H9 (cell line): ENCODE measurements around the gene MUTYH. TPM values are rescaled to one million over a fixed set of nuclear protein-coding genes. Genes with fewer than 3 reads are reported as not detected.

Experiments used
- DNase-seq: peaks from one replicate; pipeline ENCODE4 v3.0.0-alpha.2; 2017
- H2AFZ ChIP-seq: one replicate; pipeline ENCODE4 v1.6.1; 2013; ENCODE audit warnings: mild to moderate bottlenecking, low read length, control low read depth, moderate library complexity
- H2AK5ac ChIP-seq: 2 replicates; pipeline ENCODE4 v1.6.1; 2013; ENCODE audit warnings: low read length, control low read depth, mixed read lengths; ENCODE audit not compliant: insufficient read length
- H2BK120ac ChIP-seq: one replicate; pipeline ENCODE4 v1.6.1; 2013; ENCODE audit warnings: low read depth, mild to moderate bottlenecking, low read length, control low read depth, inconsistent platforms; ENCODE audit not compliant: poor library complexity, severe bottlenecking
- H2BK12ac ChIP-seq: 2 replicates; pipeline ENCODE4 v1.6.1; 2013; ENCODE audit warnings: low read length, control low read depth, mixed read lengths, low read depth; ENCODE audit not compliant: insufficient read length
- H2BK15ac ChIP-seq: 2 replicates; pipeline ENCODE4 v1.6.1; 2013; ENCODE audit warnings: low read depth, low read length, control low read depth
- H2BK20ac ChIP-seq: one replicate; pipeline ENCODE4 v1.6.1; 2013; ENCODE audit warnings: low read depth, mild to moderate bottlenecking, low read length, control low read depth, inconsistent platforms; ENCODE audit not compliant: poor library complexity, severe bottlenecking
- H2BK5ac ChIP-seq: 2 replicates; pipeline ENCODE4 v1.6.1; 2013; ENCODE audit warnings: low read length, control low read depth, mixed read lengths; ENCODE audit not compliant: insufficient read length
- H3K14ac ChIP-seq: 2 replicates; pipeline ENCODE4 v1.6.1; 2013; ENCODE audit warnings: low read length, control low read depth; ENCODE audit not compliant: insufficient read depth
- H3K18ac ChIP-seq: 2 replicates; pipeline ENCODE4 v1.6.1; 2013; ENCODE audit warnings: low read depth, mild to moderate bottlenecking, mixed read lengths, low read length, control low read depth; ENCODE audit not compliant: insufficient read length
- H3K23ac ChIP-seq: 2 replicates; pipeline ENCODE4 v1.6.1; 2013; ENCODE audit warnings: low read length, control low read depth, mixed read lengths, low read depth; ENCODE audit not compliant: insufficient read length
- H3K23me2 ChIP-seq: 2 replicates; pipeline ENCODE4 v1.6.1; 2013; ENCODE audit warnings: low read depth, mild to moderate bottlenecking, mixed read lengths, low read length, control low read depth; ENCODE audit not compliant: insufficient read length, poor library complexity, severe bottlenecking
- H3K27ac ChIP-seq: 2 replicates; pipeline ENCODE4 v1.5.1; 2013; ENCODE audit warnings: low read length, control low read depth, mixed read lengths, low read depth; ENCODE audit not compliant: insufficient read length
- H3K27me3 ChIP-seq: 2 replicates; pipeline ENCODE4 v1.6.1; 2013; ENCODE audit warnings: low read length, control low read depth, inconsistent platforms; ENCODE audit not compliant: insufficient read depth
- H3K4ac ChIP-seq: 2 replicates; pipeline ENCODE4 v1.6.1; 2013; ENCODE audit warnings: low read depth, mild to moderate bottlenecking, control low read depth, inconsistent platforms, low read length, moderate library complexity
- H3K4me1 ChIP-seq: 2 replicates; pipeline ENCODE4 v1.6.1; 2013; ENCODE audit warnings: low read length, control low read depth, inconsistent platforms; ENCODE audit not compliant: insufficient read depth
- H3K4me2 ChIP-seq: 2 replicates; pipeline ENCODE4 v1.6.1; 2013; ENCODE audit warnings: low read length, control low read depth, mixed read lengths; ENCODE audit not compliant: insufficient read length, insufficient read depth
- H3K56ac ChIP-seq: 2 replicates; pipeline ENCODE4 v1.6.1; 2013; ENCODE audit warnings: low read depth, mild to moderate bottlenecking, mixed read lengths, low read length, control low read depth; ENCODE audit not compliant: insufficient read length
- H3K79me1 ChIP-seq: 2 replicates; pipeline ENCODE4 v1.6.1; 2013; ENCODE audit warnings: low read depth, mild to moderate bottlenecking, moderate library complexity, low read length, control low read depth, inconsistent platforms; ENCODE audit not compliant: insufficient read depth, poor library complexity, severe bottlenecking
- H3K79me2 ChIP-seq: 2 replicates; pipeline ENCODE4 v1.6.1; 2013; ENCODE audit warnings: low read length, control low read depth, inconsistent platforms; ENCODE audit not compliant: insufficient read depth
- H3K9ac ChIP-seq: 2 replicates; pipeline ENCODE4 v1.6.1; 2013; ENCODE audit warnings: low read length, control low read depth, mixed read lengths; ENCODE audit not compliant: insufficient read length; ENCODE audit errors: extremely low read depth
- H3K9me3 ChIP-seq: one replicate; pipeline ENCODE4 v1.6.1; 2013; ENCODE audit warnings: low read depth, low read length, inconsistent platforms; ENCODE audit not compliant: control insufficient read depth
- H3T11ph ChIP-seq: one replicate; pipeline ENCODE4 v1.6.1; 2013; ENCODE audit warnings: mild to moderate bottlenecking, low read length, control low read depth, inconsistent platforms
- H4K20me1 ChIP-seq: one replicate; pipeline ENCODE4 v1.6.1; 2013; ENCODE audit not compliant: control insufficient read depth, insufficient read length, insufficient read depth
- H4K5ac ChIP-seq: 2 replicates; pipeline ENCODE4 v1.6.1; 2013; ENCODE audit warnings: low read depth, mild to moderate bottlenecking, mixed read lengths, low read length, control low read depth; ENCODE audit not compliant: insufficient read length
- H4K8ac ChIP-seq: replicated peaks from 2 replicates; pipeline ENCODE4 v1.6.1; 2013; ENCODE audit warnings: low read length, control low read depth, mixed read lengths, low read depth; ENCODE audit not compliant: insufficient read length
- H4K91ac ChIP-seq: 2 replicates; pipeline ENCODE4 v1.6.1; 2013; ENCODE audit warnings: low read depth, mild to moderate bottlenecking, moderate library complexity, mixed read lengths, low read length, control low read depth; ENCODE audit not compliant: insufficient read length
- H3K27ac Mint-ChIP-seq, 3 experiments: 2 replicates in 2 of 3; 3 replicates in 1 of 3; pipeline ENCODE4 v1.8.0; 2020 to 2021; ENCODE audit warnings: mixed read lengths in 3 of 3, mild to moderate bottlenecking in 1 of 3, moderate library complexity in 1 of 3
- H3K27me3 Mint-ChIP-seq: 2 replicates; pipeline ENCODE4 v1.8.0; 2021; ENCODE audit warnings: low read depth, mild to moderate bottlenecking, moderate library complexity, mixed read lengths
- H3K36me3 Mint-ChIP-seq, 3 experiments: 2 replicates in 2 of 3; 3 replicates in 1 of 3; pipeline ENCODE4 v1.8.0; 2020 to 2021; ENCODE audit warnings: low read depth in 3 of 3, mixed read lengths in 3 of 3; ENCODE audit not compliant: insufficient read depth in 1 of 3
- H3K4me1 Mint-ChIP-seq, 2 experiments: 2 replicates each; pipeline ENCODE4 v1.8.0; 2020; ENCODE audit warnings: mixed read lengths in 2 of 2
- H3K4me3 Mint-ChIP-seq, 2 experiments: 2 replicates in 1 of 2; 3 replicates in 1 of 2; pipeline ENCODE4 v1.8.0; 2020 to 2021; ENCODE audit warnings: mild to moderate bottlenecking in 2 of 2, mixed read lengths in 2 of 2, moderate library complexity in 1 of 2
- H3K9me3 Mint-ChIP-seq, 2 experiments: 2 replicates in 1 of 2; 3 replicates in 1 of 2; pipeline ENCODE4 v1.8.0; 2020; ENCODE audit warnings: mild to moderate bottlenecking in 2 of 2, mixed read lengths in 2 of 2, moderate library complexity in 1 of 2
- CTCF ChIP-seq: fragments of 200-600 bp; sonication (generic); conservative IDR thresholded peaks from 3 replicates; pipeline ENCODE4 v1.8.0; 2021; ENCODE audit warnings: antibody characterized with exemption, mild to moderate bottlenecking
- WGBS: extraction: QIAGEN DNeasy Blood & Tissue Kit; methylation state at CpG from one replicate; pipeline ENCODE4 v1.1.7; 2013; ENCODE audit warnings: missing lambda C conversion rate, low lambda C conversion rate, mixed read lengths; ENCODE audit not compliant: insufficient read length; ENCODE audit errors: extremely low coverage; 5-methylcytosine and 5-hydroxymethylcytosine counted together
- total RNA-seq: library from RNA; stranded (reverse); gene quantifications from 2 replicates; pipeline ENCODE4 v1.2.1, GENCODE V29; 2021

Gene MUTYH
- total RNA-seq, 1 experiment from 2014 or later = 52.6 TPM

GRCh38 chr1:45355683-45356082 lies 15.4 kb upstream of the MUTYH start:
- Histone ChIP-seq H3K79me2 (no peaks in the 10 kb centered on the region), H2BK120ac (no peak overlapping the region), H3K9me3 (no peaks in the 10 kb centered on the region), H3K23me2 (no peaks in the 10 kb centered on the region), H2BK12ac (no peak overlapping the region), H2BK20ac (no peak overlapping the region), H2BK5ac (no peak overlapping the region), H3T11ph (no peak overlapping the region), H3K79me1 (no peaks in the 10 kb centered on the region), H3K4me2 (no peak overlapping the region), H4K5ac (no peak overlapping the region), H4K91ac (no peak overlapping the region), H3K4ac (no peak overlapping the region), H2AK5ac (no peak overlapping the region), H4K8ac (no peak overlapping the region), H3K56ac (no peak overlapping the region), H3K9ac (no peak overlapping the region), H3K14ac (no peak overlapping the region), H3K4me1 (peaks cover 6% of the 10 kb centered on the region; the same call in 1 of the 2 replicates), H4K20me1 (no peaks in the 10 kb centered on the region), H3K27me3 (no peaks in the 10 kb centered on the region), H3K27ac (no peak overlapping the region), H3K18ac (no peak overlapping the region), H3K23ac (no peak overlapping the region), H2BK15ac (no peak overlapping the region), H2AFZ (no peak overlapping the region)
- DNase-seq = no peak
- Mint-ChIP-seq H3K4me3 (no peak overlapping the region), H3K27me3 (no peaks in the 10 kb centered on the region), H3K9me3 (no peaks in the 10 kb centered on the region), H3K4me1 (peaks cover 14 to 16% of the 10 kb centered on the region in 2 experiments), H3K27ac (no peak overlapping the region), H3K36me3 (no peaks in the 10 kb centered on the region)
- TF ChIP-seq CTCF = no peak
- WGBS = no CpG with 5 or more reads among the region's 2 CpGs
